Ureter (tissue), 1 donor: ENCODE data around the gene C7. TPM values are rescaled to one million over a fixed set of nuclear protein-coding genes. Genes with fewer than 3 reads are reported as not detected.
"Not testable (repeated sequence)": the region's sequence is repeated elsewhere in the genome, so short reads cannot be mapped to it uniquely, and the experiment has no call there.

ENCODE experiments used
- DNase-seq: peaks from one replicate; pipeline ENCODE4 v3.0.0-alpha.2; 2020; ENCODE audit warnings: low spot score
- total RNA-seq: library from RNA; stranded (reverse); gene quantifications from one replicate; pipeline ENCODE4 v1.2.4, GENCODE V29; 2023
- donor health status: DM: yes; HTN: yes; CAD: no.

Gene C7
- total RNA-seq, 1 donor from 2014 or later: 209 TPM

DNA sequence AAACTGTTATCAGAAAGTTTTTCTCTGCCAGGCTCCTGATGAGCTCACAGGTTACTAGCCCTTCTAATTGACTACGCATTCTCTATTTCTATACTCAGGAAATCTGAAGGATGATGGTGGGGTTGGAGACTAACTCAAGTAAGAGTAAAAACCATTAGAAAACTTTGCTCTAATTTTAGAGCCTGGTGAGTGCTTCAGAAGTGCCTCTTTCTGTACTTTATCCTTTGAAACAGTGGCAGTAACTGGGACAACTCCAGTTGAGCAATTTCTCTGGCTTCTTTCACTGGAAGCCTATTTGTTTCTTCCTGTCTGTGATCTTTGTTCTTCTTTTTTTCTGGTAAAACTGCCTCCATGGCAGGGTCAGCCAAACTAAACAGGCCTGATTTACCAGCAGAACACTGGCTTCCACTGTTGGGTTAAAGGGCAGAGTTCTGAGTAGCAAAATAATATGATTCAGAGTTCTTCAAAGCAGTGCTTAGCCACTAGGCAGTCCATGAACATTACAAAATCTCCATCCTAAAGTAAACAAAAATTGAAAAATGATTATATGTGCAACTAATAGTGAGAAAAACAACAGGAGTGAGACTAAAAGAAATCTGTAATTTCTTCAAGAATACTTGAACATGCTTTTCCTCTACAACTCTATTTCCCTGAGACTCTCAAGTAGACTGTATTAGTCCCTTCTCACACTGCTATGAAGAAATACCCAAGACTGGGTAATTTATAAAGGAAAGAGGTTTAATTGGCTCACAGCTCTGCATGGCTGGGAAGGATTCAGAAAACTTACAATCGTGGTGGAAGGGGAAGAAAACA is 82.1 kb downstream of the C7 start:
- DNase-seq: peak; percentile 77

DNA sequence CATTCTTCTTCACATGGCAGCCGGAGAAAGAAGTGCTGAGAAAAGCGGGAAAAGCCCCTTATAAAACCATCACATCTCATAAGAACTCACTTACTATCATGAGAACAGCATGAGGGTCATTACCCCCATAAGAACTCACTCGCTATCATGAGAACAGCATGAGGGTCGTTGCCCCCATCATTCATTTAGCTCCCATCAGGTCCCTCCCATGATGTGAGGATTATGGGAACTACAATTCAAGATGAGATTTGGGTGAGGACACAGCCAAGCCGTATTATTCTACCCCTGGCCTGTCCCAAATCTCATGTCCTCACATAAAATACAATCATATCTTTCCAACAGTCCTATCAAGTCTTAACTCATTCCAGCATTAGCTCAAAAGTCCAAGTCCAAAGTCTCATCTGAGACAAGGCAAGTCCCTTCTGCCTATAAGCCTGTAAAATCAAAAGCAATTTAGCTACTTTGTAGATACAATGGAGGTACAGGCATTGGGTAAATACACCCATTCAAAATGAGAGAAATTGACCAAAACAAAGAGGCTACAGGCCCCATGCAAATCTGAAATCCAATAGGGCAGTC is 82.8 kb downstream of the C7 start:
- DNase-seq: no peak

GRCh38 chr5:40995801-40996586 is 86.7 kb downstream of the C7 start:
- no peak for DNase-seq

- DNase-seq: no peak
Measured at GRCh38 chr5:40999142-40999541, 89.8 kb downstream of the C7 start.

DNA sequence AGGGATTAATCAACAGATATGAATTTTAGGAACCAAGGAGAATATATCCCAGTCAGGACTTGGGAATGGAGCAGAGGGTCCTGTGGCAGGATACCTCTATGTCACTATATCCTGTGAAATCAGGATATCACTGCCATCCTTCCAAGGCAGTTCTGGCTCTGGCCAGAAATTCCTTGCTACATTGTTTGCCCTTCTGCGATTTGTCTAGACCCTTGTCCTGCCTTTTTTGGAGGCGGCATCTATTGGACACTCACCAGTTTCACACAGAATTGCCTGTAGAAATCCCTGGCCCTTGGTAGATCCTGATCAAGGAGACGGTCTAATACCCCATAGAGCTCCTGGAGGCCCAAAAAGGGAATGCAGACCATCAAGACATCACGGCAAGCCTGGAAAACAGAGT is 90.7 kb downstream of the C7 start:
- no peak for DNase-seq

- no peak for DNase-seq
Measured at GRCh38 chr5:41003670-41004376, 94.5 kb downstream of the C7 start.

GRCh38 chr5:41004931-41005330 is 95.6 kb downstream of the C7 start:
- DNase-seq: no peak

DNA sequence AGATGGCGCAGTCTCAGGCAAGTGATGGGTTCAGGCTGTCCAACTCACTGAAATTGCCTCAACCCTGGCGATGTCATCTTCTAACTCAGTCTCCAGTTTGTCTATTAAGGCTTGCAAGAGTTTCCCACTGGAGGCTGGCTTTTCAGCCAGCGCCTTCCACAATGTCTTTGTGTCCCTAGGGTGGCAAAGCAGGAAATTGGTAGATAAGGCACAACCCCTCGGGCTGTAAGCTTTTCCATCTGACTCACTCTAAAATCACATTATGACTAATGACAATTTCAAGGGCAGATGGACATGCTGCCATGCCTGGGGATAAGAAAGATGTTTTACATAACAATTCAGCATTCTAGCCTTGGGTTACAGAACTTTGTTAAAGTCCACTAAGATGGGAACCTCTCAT is 99.9 kb downstream of the C7 start:
- no peak for DNase-seq

DNA sequence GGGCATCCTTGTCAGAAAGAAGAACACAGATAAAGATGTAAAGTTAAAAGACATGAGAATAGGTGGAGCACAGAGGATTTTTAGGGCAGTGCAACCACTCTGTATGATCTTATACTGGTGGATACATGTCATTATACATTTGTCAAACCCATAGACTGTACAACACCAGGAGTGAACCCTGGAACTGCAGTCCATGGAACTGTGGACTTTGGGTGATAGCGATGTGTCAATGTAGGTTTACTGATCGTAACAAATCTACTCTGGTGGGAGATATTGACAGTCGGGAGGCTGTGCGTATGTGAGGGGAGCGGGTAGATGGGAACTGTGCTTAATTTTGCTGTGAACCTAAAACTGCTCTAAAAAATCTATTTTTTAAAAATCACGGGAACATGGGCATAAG is 101.3 kb downstream of the C7 start:
- no peak for DNase-seq

DNA sequence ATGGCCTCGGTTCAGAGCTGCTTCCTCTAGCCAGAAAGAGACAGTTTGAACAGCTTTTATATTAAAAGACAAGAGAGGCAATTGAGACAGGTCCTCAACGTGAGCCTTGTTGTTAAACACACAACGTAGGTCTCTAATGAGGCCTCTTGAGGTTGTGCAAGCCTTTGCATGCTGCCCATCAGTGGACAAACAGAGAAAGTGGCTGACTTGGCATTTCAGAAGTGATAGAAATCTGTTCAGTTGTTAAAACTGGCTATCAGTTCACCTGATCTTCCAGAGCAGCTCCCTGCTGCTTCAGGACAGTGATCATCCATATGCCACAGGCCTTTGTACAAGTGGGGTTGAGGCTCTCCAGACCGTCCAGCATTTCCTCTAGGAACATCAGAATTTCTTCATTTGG is 103.0 kb downstream of the C7 start:
- DNase-seq: no peak

GRCh38 chr5:41022600-41022999 is 113.3 kb downstream of the C7 start:
- not testable (repeated sequence) for DNase-seq

Other genes starting within 250 kb of the C7 start
- gene PTGER4, start 229.6 kb upstream of the C7 start, total RNA-seq: 10.3 TPM
- gene TTC33, start 153.5 kb upstream of the C7 start, total RNA-seq: 12.6 TPM
- 114 TPM for gene PRKAA1, start 111.1 kb upstream of the C7 start, total RNA-seq
- gene RPL37, start 74.3 kb upstream of the C7 start, total RNA-seq: 1,647 TPM
- gene CARD6, start 68.1 kb upstream of the C7 start, total RNA-seq: 17.1 TPM
- not detected for gene MROH2B, start 161.8 kb downstream of the C7 start, total RNA-seq